SJCRH30 (cell line): ENCODE measurements around the gene BMPER. TPM values are rescaled to one million over a fixed set of nuclear protein-coding genes. Genes with fewer than 3 reads are reported as not detected.

Experiments
- DNase-seq, 2 experiments: peaks; one replicate each; pipeline ENCODE4 v3.0.0-alpha.2; 2015 to 2020
- H3K27ac ChIP-seq: fragments of 250-450 bp; sonication (Bioruptor Pico); 2 replicates; pipeline ENCODE4 v1.5.1; 2020; ENCODE audit warnings: mild to moderate bottlenecking, moderate library complexity
- H3K27me3 ChIP-seq: fragments of 250-450 bp; sonication (Bioruptor Pico); 2 replicates; pipeline ENCODE4 v1.5.1; 2020; ENCODE audit warnings: mild to moderate bottlenecking, moderate library complexity
- H3K36me3 ChIP-seq: fragments of 250-450 bp; sonication (Bioruptor Pico); 2 replicates; pipeline ENCODE4 v1.5.1; 2020; ENCODE audit warnings: mild to moderate bottlenecking, moderate library complexity
- H3K4me1 ChIP-seq: fragments of 250-450 bp; sonication (Bioruptor Pico); 2 replicates; pipeline ENCODE4 v1.5.1; 2020; ENCODE audit warnings: mild to moderate bottlenecking, moderate library complexity
- H3K4me3 ChIP-seq: fragments of 250-450 bp; sonication (Bioruptor Pico); 2 replicates; pipeline ENCODE4 v1.5.1; 2020; ENCODE audit warnings: mild to moderate bottlenecking, moderate library complexity
- H3K9me3 ChIP-seq: fragments of 250-450 bp; sonication (Bioruptor Pico); replicated peaks from 2 replicates; pipeline ENCODE4 v1.5.1; 2020; ENCODE audit warnings: mild to moderate bottlenecking, moderate library complexity
- total RNA-seq: library from RNA; depleted of rRNA; stranded (reverse); fragments of >200 nt; shearing (Covaris generic); gene quantifications from 2 replicates; pipeline ENCODE4 v1.2.3, GENCODE V29; 2014

BMPER gene
- total RNA-seq, 1 experiment from 2014 or later = 0.47 TPM

GRCh38 chr7:34096198-34096651, 190.9 kb downstream of the BMPER start:
- Histone ChIP-seq H3K27ac (no peak overlapping the region), H3K4me1 (no peaks in the 10 kb centered on the region), H3K9me3 (no peaks in the 10 kb centered on the region), H3K36me3 (no peaks in the 10 kb centered on the region), H3K4me3 (no peak overlapping the region), H3K27me3 (no peaks in the 10 kb centered on the region)
- DNase-seq = no peak

GRCh38 chr7:34096777-34097176, 191.4 kb downstream of the BMPER start:
- no peaks in the 10 kb centered on the region for H3K36me3 ChIP-seq
- no peak overlapping the region for H3K27ac ChIP-seq
- H3K9me3 ChIP-seq = no peaks in the 10 kb centered on the region
- no peak for DNase-seq
- H3K4me1 ChIP-seq = no peaks in the 10 kb centered on the region
- H3K27me3 ChIP-seq = no peaks in the 10 kb centered on the region
- H3K4me3 ChIP-seq = no peak overlapping the region

GRCh38 chr7:34100661-34101060, 195.3 kb downstream of the BMPER start:
- Histone ChIP-seq H3K4me3 (no peak overlapping the region), H3K9me3 (no peaks in the 10 kb centered on the region), H3K27ac (no peak overlapping the region), H3K4me1 (no peaks in the 10 kb centered on the region), H3K27me3 (no peaks in the 10 kb centered on the region), H3K36me3 (no peaks in the 10 kb centered on the region)
- DNase-seq = no peak

GRCh38 chr7:34104115-34104514, 198.8 kb downstream of the BMPER start:
- Histone ChIP-seq H3K9me3 (no peaks in the 10 kb centered on the region), H3K27ac (no peak overlapping the region), H3K36me3 (no peaks in the 10 kb centered on the region), H3K4me1 (no peaks in the 10 kb centered on the region), H3K4me3 (no peak overlapping the region), H3K27me3 (0 out of 2 replicates have a peak, but pooled peaks cover 3% of the 10 kb centered on the region)
- no peak for DNase-seq

GRCh38 chr7:34104992-34105391, 199.7 kb downstream of the BMPER start:
- no peak overlapping the region for H3K27ac ChIP-seq
- no peak overlapping the region for H3K4me3 ChIP-seq
- 0 out of 2 replicates have a peak, but pooled peaks cover 3% of the 10 kb centered on the region for H3K27me3 ChIP-seq
- no peaks in the 10 kb centered on the region for H3K4me1 ChIP-seq
- DNase-seq = no peak
- no peaks in the 10 kb centered on the region for H3K36me3 ChIP-seq
- H3K9me3 ChIP-seq = no peaks in the 10 kb centered on the region

- DNase-seq = no peak
Measured at GRCh38 chr7:34107276-34107675, 201.9 kb downstream of the BMPER start.

GRCh38 chr7:34108165-34108564, 202.8 kb downstream of the BMPER start:
- H3K4me3 ChIP-seq = no peak overlapping the region
- no peaks in the 10 kb centered on the region for H3K9me3 ChIP-seq
- H3K4me1 ChIP-seq = no peaks in the 10 kb centered on the region
- no peak overlapping the region for H3K27ac ChIP-seq
- H3K36me3 ChIP-seq = no peaks in the 10 kb centered on the region
- 0 out of 2 replicates have a peak, but pooled peaks cover 3% of the 10 kb centered on the region for H3K27me3 ChIP-seq
- no peak for DNase-seq

More at GRCh38 chr7:34107276-34107675, 201.9 kb downstream of the BMPER start:
- Histone ChIP-seq H3K9me3 (no peaks in the 10 kb centered on the region), H3K4me3 (no peak overlapping the region), H3K4me1 (no peaks in the 10 kb centered on the region), H3K27me3 (0 out of 2 replicates have a peak, but pooled peaks cover 3% of the 10 kb centered on the region), H3K36me3 (no peaks in the 10 kb centered on the region), H3K27ac (no peak overlapping the region)

- no peaks in the 10 kb centered on the region for H3K4me1 ChIP-seq
- no peak overlapping the region for H3K27ac ChIP-seq
- H3K4me3 ChIP-seq = no peak overlapping the region
- H3K27me3 ChIP-seq = 0 out of 2 replicates have a peak, but pooled peaks cover 3% of the 10 kb centered on the region
- H3K36me3 ChIP-seq = no peaks in the 10 kb centered on the region
- no peaks in the 10 kb centered on the region for H3K9me3 ChIP-seq
- DNase-seq = no peak
Measured at GRCh38 chr7:34109936-34110780, 204.8 kb downstream of the BMPER start.

GRCh38 chr7:34111031-34111430, 205.7 kb downstream of the BMPER start:
- DNase-seq = no peak
- H3K27me3 ChIP-seq = 0 out of 2 replicates have a peak, but pooled peaks cover 3% of the 10 kb centered on the region

GRCh38 chr7:34115503-34115902, 210.2 kb downstream of the BMPER start:
- Histone ChIP-seq H3K27me3 (no peaks in the 10 kb centered on the region), H3K36me3 (no peaks in the 10 kb centered on the region), H3K27ac (no peak overlapping the region), H3K9me3 (no peaks in the 10 kb centered on the region), H3K4me3 (no peak overlapping the region), H3K4me1 (no peaks in the 10 kb centered on the region)
- DNase-seq = no peak

More at GRCh38 chr7:34111031-34111430, 205.7 kb downstream of the BMPER start:
- H3K27ac ChIP-seq = no peak overlapping the region
- H3K9me3 ChIP-seq = no peaks in the 10 kb centered on the region
- no peaks in the 10 kb centered on the region for H3K4me1 ChIP-seq
- H3K36me3 ChIP-seq = no peaks in the 10 kb centered on the region
- no peak overlapping the region for H3K4me3 ChIP-seq

- H3K27ac ChIP-seq = no peak overlapping the region
- no peaks in the 10 kb centered on the region for H3K36me3 ChIP-seq
- H3K4me1 ChIP-seq = no peaks in the 10 kb centered on the region
- no peaks in the 10 kb centered on the region for H3K27me3 ChIP-seq
- H3K4me3 ChIP-seq = no peak overlapping the region
- DNase-seq = no peak
- H3K9me3 ChIP-seq = no peaks in the 10 kb centered on the region
Measured at GRCh38 chr7:34117573-34117972, 212.2 kb downstream of the BMPER start.

- Histone ChIP-seq H3K9me3 (peaks cover 6% of the 10 kb centered on the region; the same call in 1 of the 2 replicates), H3K27me3 (no peaks in the 10 kb centered on the region), H3K4me1 (no peaks in the 10 kb centered on the region), H3K4me3 (no peak overlapping the region), H3K36me3 (no peaks in the 10 kb centered on the region), H3K27ac (no peak overlapping the region)
- no peak for DNase-seq
Measured at GRCh38 chr7:34121366-34121765, 216.0 kb downstream of the BMPER start.

GRCh38 chr7:34123316-34123715, 218.0 kb downstream of the BMPER start:
- Histone ChIP-seq H3K9me3 (peaks cover 6% of the 10 kb centered on the region; the same call in 1 of the 2 replicates), H3K27me3 (0 out of 2 replicates have a peak, but pooled peaks cover 3% of the 10 kb centered on the region), H3K4me3 (no peak overlapping the region), H3K36me3 (no peaks in the 10 kb centered on the region), H3K4me1 (no peaks in the 10 kb centered on the region), H3K27ac (no peak overlapping the region)
- no peak for DNase-seq

- Histone ChIP-seq H3K9me3 (peaks cover 6% of the 10 kb centered on the region; the same call in 1 of the 2 replicates), H3K27ac (no peak overlapping the region), H3K4me1 (no peaks in the 10 kb centered on the region), H3K27me3 (0 out of 2 replicates have a peak, but pooled peaks cover 3% of the 10 kb centered on the region), H3K4me3 (no peak overlapping the region), H3K36me3 (no peaks in the 10 kb centered on the region)
- DNase-seq = no peak
Measured at GRCh38 chr7:34124765-34125164, 219.4 kb downstream of the BMPER start.

- Histone ChIP-seq H3K27me3 (0 out of 2 replicates have a peak, but pooled peaks cover 7% of the 10 kb centered on the region), H3K9me3 (peaks cover 6% of the 10 kb centered on the region; the same call in 1 of the 2 replicates), H3K4me1 (no peaks in the 10 kb centered on the region), H3K36me3 (no peaks in the 10 kb centered on the region), H3K27ac (no peak overlapping the region), H3K4me3 (no peak overlapping the region)
- no peak for DNase-seq
Measured at GRCh38 chr7:34128762-34129161, 223.4 kb downstream of the BMPER start.
